ENCODE measurements around the gene DCC. TPM values are rescaled to one million over a fixed set of nuclear protein-coding genes. Genes with fewer than 3 reads are reported as not detected.
"Not testable (repeated sequence)": the region's sequence is repeated elsewhere in the genome, so short reads cannot be mapped to it uniquely, and the experiment has no call there.

The DCC gene
- total RNA-seq, 6 experiments from 2014 or later, result not detected

DNA sequence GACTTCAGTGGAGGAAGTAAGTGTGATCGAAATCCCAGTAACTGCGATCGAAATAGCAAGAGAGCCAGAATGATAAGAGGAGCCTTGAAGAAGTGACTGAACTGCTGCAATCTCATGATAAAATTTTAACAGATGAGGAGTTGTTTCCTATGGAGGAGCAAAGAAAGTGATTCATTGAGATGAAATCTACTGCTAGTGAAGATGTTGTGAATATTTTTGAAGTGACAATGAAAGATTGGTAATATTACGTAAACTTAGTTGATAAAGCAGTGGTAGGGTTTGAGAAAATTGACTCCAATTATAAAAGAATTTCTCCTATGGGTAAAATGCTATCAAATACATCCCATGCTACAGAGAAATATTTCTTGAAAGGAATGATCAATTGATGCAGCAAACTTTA, 1103.8 kb downstream of the DCC start:
- Mint-ChIP-seq H3K4me3 (no peak overlapping the region), H3K36me3 (ENCODE audit: low read depth) (no peaks in the 10 kb centered on the region), H3K27ac (no peak overlapping the region), H3K9me3 (peaks cover 43% of the 10 kb centered on the region), H3K4me1 (ENCODE audit: low read depth) (no peaks in the 10 kb centered on the region), H3K27me3 (ENCODE audit: insufficient read depth) (no peaks in the 10 kb centered on the region)
- DNase-seq, result no peak
- TF ChIP-seq, protein P1, sequence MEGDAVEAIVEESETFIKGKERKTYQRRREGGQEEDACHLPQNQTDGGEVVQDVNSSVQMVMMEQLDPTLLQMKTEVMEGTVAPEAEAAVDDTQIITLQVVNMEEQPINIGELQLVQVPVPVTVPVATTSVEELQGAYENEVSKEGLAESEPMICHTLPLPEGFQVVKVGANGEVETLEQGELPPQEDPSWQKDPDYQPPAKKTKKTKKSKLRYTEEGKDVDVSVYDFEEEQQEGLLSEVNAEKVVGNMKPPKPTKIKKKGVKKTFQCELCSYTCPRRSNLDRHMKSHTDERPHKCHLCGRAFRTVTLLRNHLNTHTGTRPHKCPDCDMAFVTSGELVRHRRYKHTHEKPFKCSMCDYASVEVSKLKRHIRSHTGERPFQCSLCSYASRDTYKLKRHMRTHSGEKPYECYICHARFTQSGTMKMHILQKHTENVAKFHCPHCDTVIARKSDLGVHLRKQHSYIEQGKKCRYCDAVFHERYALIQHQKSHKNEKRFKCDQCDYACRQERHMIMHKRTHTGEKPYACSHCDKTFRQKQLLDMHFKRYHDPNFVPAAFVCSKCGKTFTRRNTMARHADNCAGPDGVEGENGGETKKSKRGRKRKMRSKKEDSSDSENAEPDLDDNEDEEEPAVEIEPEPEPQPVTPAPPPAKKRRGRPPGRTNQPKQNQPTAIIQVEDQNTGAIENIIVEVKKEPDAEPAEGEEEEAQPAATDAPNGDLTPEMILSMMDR (IDR thresholded peaks at IDR 0.05), result no peak

DNA sequence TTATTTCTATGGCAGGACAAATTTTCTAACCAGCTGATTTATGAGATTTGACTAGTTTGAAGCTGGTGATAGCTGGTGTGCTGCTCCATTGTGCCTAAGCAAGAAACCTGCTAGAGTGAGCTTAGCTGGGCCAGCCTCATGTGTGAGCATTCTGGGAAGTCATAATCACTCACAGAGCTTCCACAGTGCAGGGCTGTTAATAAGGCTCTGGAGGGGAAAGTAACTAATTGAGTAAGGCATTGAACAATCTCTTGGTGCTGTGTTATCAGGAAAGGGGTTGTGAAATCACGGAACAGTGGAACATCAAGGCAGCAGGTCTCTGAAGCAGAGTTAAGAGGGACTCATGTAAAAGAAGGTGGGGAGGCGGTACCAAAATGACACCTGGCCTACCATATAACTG, 1111.9 kb downstream of the DCC start:
- Mint-ChIP-seq H3K9me3 (peaks cover 8% of the 10 kb centered on the region), H3K27me3 (ENCODE audit: insufficient read depth) (no peaks in the 10 kb centered on the region), H3K4me3 (no peak overlapping the region), H3K4me1 (ENCODE audit: low read depth) (no peaks in the 10 kb centered on the region), H3K36me3 (ENCODE audit: low read depth) (no peaks in the 10 kb centered on the region), H3K27ac (no peak overlapping the region)
- TF ChIP-seq, protein P1 (IDR thresholded peaks at IDR 0.05), result no peak
- DNase-seq, result no peak

DNA sequence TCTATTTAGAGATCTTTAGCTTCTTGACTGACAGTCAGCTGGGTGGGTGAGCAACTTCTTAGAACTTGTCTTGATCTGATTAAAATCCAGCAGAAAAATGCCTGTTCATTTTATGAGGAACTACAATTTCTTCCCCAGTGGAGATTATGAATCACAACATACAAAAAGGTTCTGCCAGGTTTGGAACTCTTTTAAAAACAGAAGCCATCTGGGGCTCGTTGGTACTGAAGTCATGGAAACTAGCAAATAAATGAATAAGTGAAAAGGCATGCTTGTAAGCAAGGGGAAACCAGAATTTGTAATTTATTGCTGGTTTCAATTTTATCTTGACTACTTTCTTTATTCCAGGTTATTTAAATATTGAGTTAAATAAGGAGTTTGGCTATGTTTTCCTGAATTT, 1117.1 kb downstream of the DCC start:
- TF ChIP-seq, protein P1 (IDR thresholded peaks at IDR 0.05), result no peak
- H3K4me3 Mint-ChIP-seq, result no peak overlapping the region
- H3K36me3 Mint-ChIP-seq (ENCODE audit: low read depth), result no peaks in the 10 kb centered on the region
- H3K27me3 Mint-ChIP-seq (ENCODE audit: insufficient read depth), result no peaks in the 10 kb centered on the region
- no peak for DNase-seq
- no peaks in the 10 kb centered on the region for H3K4me1 Mint-ChIP-seq (ENCODE audit: low read depth)
- H3K9me3 Mint-ChIP-seq, result peaks cover 5% of the 10 kb centered on the region
- no peak overlapping the region for H3K27ac Mint-ChIP-seq

DNA sequence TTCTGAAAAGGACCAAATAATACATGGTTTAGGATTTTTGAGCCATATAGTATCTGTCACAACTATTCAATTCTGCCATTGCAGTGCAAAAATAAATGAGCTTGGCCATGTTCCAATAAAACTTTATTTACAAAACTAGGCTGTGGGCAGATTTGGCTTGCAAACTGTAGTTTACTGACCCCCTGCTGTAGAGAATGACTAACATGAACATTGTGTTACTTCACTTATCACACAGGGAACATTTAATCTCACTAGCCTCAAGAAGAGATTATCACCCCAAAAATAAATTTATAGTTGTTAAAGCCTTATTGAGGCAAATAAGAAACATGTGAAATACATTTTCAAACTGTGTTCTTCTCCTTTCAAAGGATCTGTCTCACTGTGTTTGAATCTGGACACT, 1118.3 kb downstream of the DCC start:
- no peak overlapping the region for H3K4me3 Mint-ChIP-seq
- no peak for DNase-seq
- no peaks in the 10 kb centered on the region for H3K4me1 Mint-ChIP-seq (ENCODE audit: low read depth)
- peaks cover 11% of the 10 kb centered on the region for H3K9me3 Mint-ChIP-seq
- TF ChIP-seq, protein P1 (IDR thresholded peaks at IDR 0.05), result no peak
- H3K36me3 Mint-ChIP-seq (ENCODE audit: low read depth), result no peaks in the 10 kb centered on the region
- H3K27ac Mint-ChIP-seq, result no peak overlapping the region
- H3K27me3 Mint-ChIP-seq (ENCODE audit: insufficient read depth), result no peaks in the 10 kb centered on the region

DNA sequence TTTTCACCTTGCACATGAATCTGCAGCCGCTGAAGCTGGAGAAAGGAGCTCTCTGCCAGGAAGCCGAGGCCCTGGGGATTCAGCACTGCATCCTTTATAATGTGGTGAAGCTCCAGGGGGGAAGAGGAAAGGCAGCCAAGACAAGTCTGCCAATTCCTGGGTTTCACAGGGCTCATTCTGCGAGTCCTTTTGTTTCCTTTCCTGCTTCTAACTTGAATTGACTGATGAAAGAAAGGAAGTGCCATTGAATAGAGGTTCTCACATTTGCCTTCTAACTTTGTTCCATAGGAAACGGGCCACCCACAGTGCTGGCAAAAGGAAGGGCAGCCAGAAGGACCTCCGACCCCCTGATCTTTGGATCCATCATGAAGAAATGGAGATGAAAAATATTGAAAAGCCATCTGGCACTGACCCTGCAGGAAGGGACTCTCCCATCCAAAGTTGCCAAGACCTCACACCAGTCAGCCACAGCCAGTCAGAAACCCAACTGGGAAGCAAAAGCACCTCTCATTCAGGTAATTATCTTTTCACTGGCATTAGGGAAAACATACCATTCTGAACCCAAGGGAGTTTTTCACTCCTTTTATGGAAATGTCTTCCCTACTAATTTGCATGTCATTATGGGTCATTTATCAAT, 1119.1 kb downstream of the DCC start:
- DNase-seq, result no peak
- Mint-ChIP-seq H3K4me3 (no peak overlapping the region), H3K9me3 (peaks cover 13% of the 10 kb centered on the region), H3K36me3 (ENCODE audit: low read depth) (no peaks in the 10 kb centered on the region), H3K4me1 (ENCODE audit: low read depth) (no peaks in the 10 kb centered on the region), H3K27ac (no peak overlapping the region), H3K27me3 (ENCODE audit: insufficient read depth) (no peaks in the 10 kb centered on the region)
- TF ChIP-seq, protein P1 (IDR thresholded peaks at IDR 0.05), result no peak

DNA sequence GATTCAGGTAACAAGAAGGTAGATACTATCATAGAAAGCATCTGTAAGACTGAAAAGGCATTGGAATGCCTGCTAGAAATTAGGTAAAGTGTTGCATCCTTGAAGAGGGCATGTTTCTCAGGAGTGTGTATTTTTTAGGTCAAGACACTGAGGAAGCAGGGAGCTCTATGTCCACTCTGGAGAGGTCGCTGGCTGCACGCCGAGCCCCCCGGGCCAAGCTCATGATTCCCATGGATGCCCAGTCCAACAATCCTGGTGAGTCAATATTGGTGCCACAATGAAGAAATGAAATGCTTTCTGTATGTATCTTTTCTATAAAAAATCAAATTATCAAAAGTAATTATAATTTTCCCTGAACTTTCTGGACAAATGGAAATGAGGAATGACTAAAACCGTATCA, 1127.8 kb downstream of the DCC start:
- Mint-ChIP-seq H3K27ac (no peak overlapping the region), H3K9me3 (peaks cover 24% of the 10 kb centered on the region), H3K27me3 (ENCODE audit: insufficient read depth) (no peaks in the 10 kb centered on the region), H3K36me3 (ENCODE audit: low read depth) (no peaks in the 10 kb centered on the region), H3K4me3 (no peak overlapping the region), H3K4me1 (ENCODE audit: low read depth) (no peaks in the 10 kb centered on the region)
- TF ChIP-seq, protein P1 (IDR thresholded peaks at IDR 0.05), result no peak
- no peak for DNase-seq

DNA sequence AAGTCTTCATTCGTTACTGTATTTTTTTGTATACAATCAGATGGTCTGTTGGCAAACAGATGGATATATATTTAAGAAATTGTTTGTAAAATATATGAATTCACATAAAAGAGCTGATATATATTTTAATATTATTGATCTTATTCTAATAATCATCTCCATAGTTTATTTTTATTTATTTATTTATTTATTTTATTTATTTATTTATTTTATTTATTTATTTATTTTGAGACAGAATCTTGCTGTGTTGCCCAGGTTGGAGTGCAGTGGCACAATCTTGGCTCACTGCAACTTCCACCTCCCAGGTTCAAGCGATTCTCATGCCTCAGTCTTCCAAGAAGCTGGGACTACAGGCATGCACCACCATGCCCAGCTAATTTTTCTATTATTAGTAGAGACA, 1128.2 kb downstream of the DCC start:
- H3K4me1 Mint-ChIP-seq (ENCODE audit: low read depth); H3K36me3 Mint-ChIP-seq (ENCODE audit: low read depth); H3K27me3 Mint-ChIP-seq (ENCODE audit: insufficient read depth); DNase-seq; H3K27ac Mint-ChIP-seq; H3K4me3 Mint-ChIP-seq: not testable (repeated sequence)
- H3K9me3 Mint-ChIP-seq, result peaks cover 20% of the 10 kb centered on the region

Measured in HFFc6 (cell line).